Measurements from ENCODE around the gene MBD4. TPM values are rescaled to one million over a fixed set of nuclear protein-coding genes. Genes with fewer than 3 reads are reported as not detected.
"Not testable (repeated sequence)": the region's sequence is repeated elsewhere in the genome, so short reads cannot be mapped to it uniquely, and the experiment has no call there.

Gene MBD4
- total RNA-seq, 4 donors from 2014 or later = 12.1 to 23.3 (median 16.4) TPM

DNA sequence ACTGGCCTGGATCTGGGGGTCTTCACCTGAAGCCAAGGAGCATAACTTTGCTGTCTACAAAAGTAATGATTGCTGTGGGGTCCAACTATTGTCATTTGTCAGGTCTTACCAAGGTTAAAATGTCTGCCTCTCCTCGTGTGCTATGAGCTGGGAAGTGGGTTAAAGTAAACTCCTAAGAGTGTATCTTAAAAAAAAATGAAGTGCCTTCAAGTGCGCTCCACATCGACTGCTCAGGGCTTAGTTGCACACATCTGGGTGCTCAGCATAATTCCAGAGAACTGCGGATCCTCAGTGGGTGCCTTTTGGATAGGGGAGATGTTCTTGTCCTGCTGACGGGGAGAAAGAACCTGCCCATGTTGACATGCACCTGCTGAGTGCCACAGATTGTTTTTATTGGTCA lies 52.3 kb downstream of the MBD4 start:
- no peak for TF ChIP-seq POLR2A (IDR thresholded peaks at IDR 0.05; ENCODE audit: low read depth)
- TF ChIP-seq, protein P1, sequence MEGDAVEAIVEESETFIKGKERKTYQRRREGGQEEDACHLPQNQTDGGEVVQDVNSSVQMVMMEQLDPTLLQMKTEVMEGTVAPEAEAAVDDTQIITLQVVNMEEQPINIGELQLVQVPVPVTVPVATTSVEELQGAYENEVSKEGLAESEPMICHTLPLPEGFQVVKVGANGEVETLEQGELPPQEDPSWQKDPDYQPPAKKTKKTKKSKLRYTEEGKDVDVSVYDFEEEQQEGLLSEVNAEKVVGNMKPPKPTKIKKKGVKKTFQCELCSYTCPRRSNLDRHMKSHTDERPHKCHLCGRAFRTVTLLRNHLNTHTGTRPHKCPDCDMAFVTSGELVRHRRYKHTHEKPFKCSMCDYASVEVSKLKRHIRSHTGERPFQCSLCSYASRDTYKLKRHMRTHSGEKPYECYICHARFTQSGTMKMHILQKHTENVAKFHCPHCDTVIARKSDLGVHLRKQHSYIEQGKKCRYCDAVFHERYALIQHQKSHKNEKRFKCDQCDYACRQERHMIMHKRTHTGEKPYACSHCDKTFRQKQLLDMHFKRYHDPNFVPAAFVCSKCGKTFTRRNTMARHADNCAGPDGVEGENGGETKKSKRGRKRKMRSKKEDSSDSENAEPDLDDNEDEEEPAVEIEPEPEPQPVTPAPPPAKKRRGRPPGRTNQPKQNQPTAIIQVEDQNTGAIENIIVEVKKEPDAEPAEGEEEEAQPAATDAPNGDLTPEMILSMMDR (IDR thresholded peaks at IDR 0.05) = no peak
- TF ChIP-seq POLR2AphosphoS5 (IDR thresholded peaks at IDR 0.05) = no peak
- no peak for TF ChIP-seq EP300 (IDR thresholded peaks at IDR 0.05)
- no peaks in the 10 kb centered on the region for H3K27me3 ChIP-seq
- H3K4me3 ChIP-seq = no peak overlapping the region
- WGBS = 93% methylated on average over 5 of the region's 5 CpGs
- no peak for DNase-seq (ENCODE audit: extremely low spot score)
- H3K27ac ChIP-seq (replicated peaks in 1 of 4) = peak overlapping the region in 2 of 4 donors; percentile 37 to 43
- no peaks in the 10 kb centered on the region for H3K9me3 ChIP-seq
- intact Hi-C loops (cut with DNase I) = no loop called here
- peaks cover 8 to 12% (median 9%) of the 10 kb centered on the region in 4 donors for H3K4me1 ChIP-seq
- peaks cover 28 to 67% (median 51%) of the 10 kb centered on the region in 4 donors for H3K36me3 ChIP-seq

DNA sequence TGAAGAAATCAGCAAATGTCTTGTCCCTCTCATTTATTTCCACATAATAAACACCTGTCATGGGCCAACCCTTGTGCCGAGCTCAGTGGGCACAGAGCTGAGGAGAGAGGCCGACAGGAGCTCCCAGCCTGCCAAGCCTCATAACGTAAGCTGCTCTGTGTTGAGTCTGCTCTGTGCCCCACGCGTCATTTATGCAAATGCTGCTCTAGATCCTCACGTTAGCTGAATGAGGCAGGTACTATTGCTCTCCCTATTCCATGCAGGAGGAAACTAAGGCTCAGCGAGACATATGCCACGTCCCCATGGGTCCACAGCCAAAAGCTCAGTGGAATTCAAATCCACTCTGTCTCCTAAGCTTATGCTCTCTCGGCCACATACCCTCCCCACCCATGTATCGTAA lies 52.8 kb downstream of the MBD4 start:
- Histone ChIP-seq H3K4me3 (no peak overlapping the region), H3K9me3 (no peaks in the 10 kb centered on the region), H3K36me3 (peaks cover 23 to 62% (median 45%) of the 10 kb centered on the region in 4 donors), H3K4me1 (peaks cover 8 to 12% (median 9%) of the 10 kb centered on the region in 4 donors), H3K27me3 (no peaks in the 10 kb centered on the region), H3K27ac (replicated peaks in 1 of 4) (no peak overlapping the region)
- DNase-seq (ENCODE audit: extremely low spot score) = no peak
- intact Hi-C loops (cut with DNase I) = no loop called here
- 94% methylated on average over 10 of the region's 10 CpGs for WGBS
- TF ChIP-seq, protein P1 (IDR thresholded peaks at IDR 0.05) = no peak
- no peak for TF ChIP-seq POLR2A (IDR thresholded peaks at IDR 0.05; ENCODE audit: low read depth)
- no peak for TF ChIP-seq EP300 (IDR thresholded peaks at IDR 0.05)
- TF ChIP-seq POLR2AphosphoS5 (IDR thresholded peaks at IDR 0.05) = no peak

DNA sequence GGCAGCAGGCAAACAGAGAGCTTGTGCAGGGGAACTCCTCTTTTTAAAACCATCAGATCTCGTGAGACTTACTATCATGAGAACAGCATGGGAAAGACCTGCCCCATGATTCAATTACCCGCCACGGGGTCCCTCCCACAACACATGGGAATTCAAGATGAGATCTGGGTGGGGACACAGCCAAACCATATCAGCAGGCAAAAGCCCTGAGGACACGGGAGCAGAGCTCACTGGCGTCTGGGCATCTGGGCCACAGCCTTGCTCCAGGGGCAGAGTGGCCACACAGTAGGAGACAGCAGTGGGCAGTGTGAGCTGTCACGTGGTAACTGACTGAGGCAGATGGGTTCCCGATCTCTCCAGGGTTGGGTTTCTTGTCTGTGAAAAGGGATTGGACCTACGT lies 54.2 kb downstream of the MBD4 start:
- H3K27ac ChIP-seq (replicated peaks in 1 of 4); H3K27me3 ChIP-seq; H3K4me3 ChIP-seq; DNase-seq (ENCODE audit: extremely low spot score); H3K9me3 ChIP-seq; intact Hi-C loops (cut with DNase I): not testable (repeated sequence)
- 69% methylated on average over 5 of the region's 8 CpGs for whole genome bisulfite sequencing
- Histone ChIP-seq H3K36me3 (peaks cover 22 to 48% (median 31%) of the 10 kb centered on the region in 4 donors), H3K4me1 (peaks cover 8 to 12% (median 9%) of the 10 kb centered on the region in 4 donors)

DNA sequence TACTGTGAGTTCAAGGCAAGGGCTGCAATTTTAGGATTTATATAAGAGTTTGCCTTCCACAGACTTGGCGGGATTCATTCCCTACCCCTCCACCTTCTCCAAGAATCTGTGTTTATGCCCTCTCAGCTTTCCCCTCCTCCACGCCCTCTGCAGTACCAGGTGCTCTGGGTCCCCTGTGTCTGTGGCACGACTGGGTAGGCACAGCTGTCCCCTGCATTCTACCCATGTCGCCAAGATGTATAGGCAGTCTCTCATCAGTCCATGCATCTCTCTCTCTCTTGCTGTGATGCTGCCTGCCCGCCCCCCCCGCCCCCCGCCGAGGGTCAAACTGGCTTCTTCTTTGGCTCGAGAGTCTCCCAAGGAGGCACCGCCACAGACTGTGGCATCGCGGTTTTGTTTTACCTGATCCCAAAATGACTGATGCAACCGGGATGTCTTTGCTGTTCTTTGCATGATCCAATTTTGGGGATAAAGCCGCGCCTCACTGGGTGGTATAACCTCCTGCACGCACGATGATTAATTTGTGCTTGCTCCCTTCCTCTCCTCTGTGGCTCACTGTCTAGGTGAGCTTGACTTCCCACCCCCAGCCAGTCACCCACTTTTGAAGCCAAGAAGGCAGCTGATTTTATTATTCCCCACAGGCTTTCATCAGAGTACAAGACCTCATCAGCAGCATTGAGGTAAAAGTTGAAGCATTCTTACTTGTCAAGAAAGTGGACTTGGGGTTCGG lies 55.0 kb downstream of the MBD4 start:
- Histone ChIP-seq H3K27ac (replicated peaks in 1 of 4) (no peak overlapping the region), H3K4me1 (peaks cover 6 to 12% (median 10%) of the 10 kb centered on the region in 4 donors), H3K9me3 (no peaks in the 10 kb centered on the region), H3K4me3 (no peak overlapping the region), H3K27me3 (no peaks in the 10 kb centered on the region), H3K36me3 (peaks cover 22 to 40% (median 27%) of the 10 kb centered on the region in 4 donors)
- no peak for DNase-seq (ENCODE audit: extremely low spot score)
- 76% methylated on average over 18 of the region's 18 CpGs for WGBS
- intact Hi-C loops (cut with DNase I) = no loop called here
- TF ChIP-seq POLR2AphosphoS5 (IDR thresholded peaks at IDR 0.05) (no peak), EP300 (IDR thresholded peaks at IDR 0.05) (no peak), POLR2A (IDR thresholded peaks at IDR 0.05; ENCODE audit: low read depth) (no peak)
- TF ChIP-seq, protein P1 (IDR thresholded peaks at IDR 0.05) = no peak

DNA sequence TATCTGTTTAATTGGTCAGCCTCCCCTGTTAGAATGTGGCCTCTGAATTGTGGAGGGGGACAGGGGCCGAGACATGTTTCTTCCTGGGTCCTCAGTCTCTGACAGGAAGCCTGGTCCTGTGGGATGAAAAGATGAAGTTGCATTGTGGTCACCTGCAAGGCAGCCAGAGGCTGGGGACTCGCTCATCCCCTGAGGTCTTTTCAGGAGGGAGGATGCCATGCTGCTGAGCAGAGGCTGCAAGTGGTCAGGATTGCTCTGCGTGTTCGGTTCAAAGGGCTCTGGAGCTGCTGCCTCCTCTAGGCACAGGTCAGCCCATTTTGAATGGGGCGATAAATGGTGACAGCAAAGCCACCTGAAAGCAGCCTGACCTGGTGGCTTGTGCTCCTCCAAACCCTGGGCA lies 55.6 kb downstream of the MBD4 start:
- H3K36me3 ChIP-seq = peaks cover 19 to 34% (median 21%) of the 10 kb centered on the region in 4 donors
- H3K27ac ChIP-seq (replicated peaks in 1 of 4); DNase-seq (ENCODE audit: extremely low spot score); intact Hi-C loops (cut with DNase I); H3K9me3 ChIP-seq; H3K27me3 ChIP-seq; H3K4me1 ChIP-seq; H3K4me3 ChIP-seq: not testable (repeated sequence)
- WGBS = 80% methylated on average over 1 of the region's 5 CpGs
